GM19438 (cell line): Measurements from ENCODE around the gene CACYBP.

Experiments
- ATAC-seq: cut with Tn5 transposase; IDR thresholded peaks from one replicate; pipeline ENCODE4 v1.9.1; 2021; ENCODE audit warnings: low read depth; ENCODE audit not compliant: unreplicated experiment

Gene CACYBP

DNA sequence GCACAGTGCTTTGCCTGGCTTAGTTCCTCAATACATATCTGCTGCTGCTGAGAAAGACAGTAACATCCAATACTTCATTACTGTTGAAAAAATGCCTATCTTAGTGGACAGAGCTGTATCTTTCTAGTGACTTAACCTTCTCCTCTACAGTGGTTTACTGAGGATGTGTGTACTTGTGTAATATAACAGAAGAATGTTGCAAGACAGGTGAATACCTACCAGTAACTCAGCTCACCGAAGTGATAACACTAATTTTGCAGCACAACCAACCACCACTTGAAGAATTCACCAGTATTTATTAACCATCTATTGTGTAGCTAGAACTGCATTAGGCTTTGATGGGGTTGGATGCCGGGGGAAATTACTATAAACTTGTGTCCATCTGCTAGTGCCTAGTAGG lies 51.2 kb downstream of the CACYBP start:
- ATAC-seq: no peak

DNA sequence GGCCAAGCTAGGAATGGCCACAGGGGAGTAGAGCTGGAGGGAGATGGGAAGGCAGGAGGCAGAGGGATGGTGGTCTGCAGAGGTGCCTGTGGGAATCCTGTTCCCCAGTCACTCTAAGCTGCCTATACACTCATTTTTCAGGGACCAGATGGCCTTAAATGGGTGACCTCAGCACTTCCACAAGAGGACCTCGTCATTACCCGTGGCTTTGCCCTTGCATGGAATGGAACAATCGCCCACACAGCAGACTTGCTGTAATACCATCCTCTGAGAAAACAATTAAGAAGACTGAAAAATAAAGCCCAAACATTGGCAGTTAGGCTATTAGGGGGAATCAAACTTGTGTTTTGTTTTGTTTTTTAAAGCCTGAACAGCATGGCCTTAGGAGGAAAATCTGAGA lies 55.0 kb downstream of the CACYBP start:
- no peak for ATAC-seq
